ENCODE results near the gene CDH13.

The CDH13 gene

GRCh38 chr16:83817022-83817421 lies 1190.3 kb downstream of the CDH13 start:
- DNase-seq (ENCODE audit: extremely low read depth, insufficient read length): no peak
- Histone ChIP-seq H3K36me3 (ENCODE audit: control insufficient read depth, insufficient read depth, low read length) (peaks cover 2% of the 10 kb centered on the region), H3K4me3 (replicated peaks; ENCODE audit: low read depth, low read length) (no peak overlapping the region), H3K27me3 (replicated peaks; ENCODE audit: control insufficient read depth, insufficient read depth, low read length) (no peaks in the 10 kb centered on the region)
- TF ChIP-seq CTCF (IDR thresholded peaks at IDR 0.05; ENCODE audit: insufficient read depth, low read length, poor library complexity, severe bottlenecking): no peak

GRCh38 chr16:83818276-83818675 lies 1191.5 kb downstream of the CDH13 start:
- no peak for DNase-seq (ENCODE audit: extremely low read depth, insufficient read length)
- no peaks in the 10 kb centered on the region for H3K27me3 ChIP-seq (replicated peaks; ENCODE audit: control insufficient read depth, insufficient read depth, low read length)
- no peaks in the 10 kb centered on the region for H3K36me3 ChIP-seq (ENCODE audit: control insufficient read depth, insufficient read depth, low read length)
- no peak overlapping the region for H3K4me3 ChIP-seq (replicated peaks; ENCODE audit: low read depth, low read length)
- TF ChIP-seq CTCF (IDR thresholded peaks at IDR 0.05; ENCODE audit: insufficient read depth, low read length, poor library complexity, severe bottlenecking): no peak

GRCh38 chr16:83819361-83819760 lies 1192.6 kb downstream of the CDH13 start:
- Histone ChIP-seq H3K36me3 (ENCODE audit: control insufficient read depth, insufficient read depth, low read length) (no peaks in the 10 kb centered on the region), H3K4me3 (replicated peaks; ENCODE audit: low read depth, low read length) (no peak overlapping the region), H3K27me3 (replicated peaks; ENCODE audit: control insufficient read depth, insufficient read depth, low read length) (no peaks in the 10 kb centered on the region)
- TF ChIP-seq CTCF (IDR thresholded peaks at IDR 0.05; ENCODE audit: insufficient read depth, low read length, poor library complexity, severe bottlenecking): no peak
- no peak for DNase-seq (ENCODE audit: extremely low read depth, insufficient read length)

- peak; percentile 96 for TF ChIP-seq CTCF (IDR thresholded peaks at IDR 0.05; ENCODE audit: insufficient read depth, low read length, poor library complexity, severe bottlenecking)
- H3K36me3 ChIP-seq (ENCODE audit: control insufficient read depth, insufficient read depth, low read length): no peaks in the 10 kb centered on the region
- H3K27me3 ChIP-seq (replicated peaks; ENCODE audit: control insufficient read depth, insufficient read depth, low read length): no peaks in the 10 kb centered on the region
- no peak overlapping the region for H3K4me3 ChIP-seq (replicated peaks; ENCODE audit: low read depth, low read length)
- peak; percentile 36 for DNase-seq (ENCODE audit: extremely low read depth, insufficient read length)
Observed at GRCh38 chr16:83826146-83826913, 1199.6 kb downstream of the CDH13 start.

GRCh38 chr16:83830091-83830768 lies 1203.5 kb downstream of the CDH13 start:
- H3K36me3 ChIP-seq (ENCODE audit: control insufficient read depth, insufficient read depth, low read length): no peaks in the 10 kb centered on the region
- no peak overlapping the region for H3K4me3 ChIP-seq (replicated peaks; ENCODE audit: low read depth, low read length)
- TF ChIP-seq CTCF (IDR thresholded peaks at IDR 0.05; ENCODE audit: insufficient read depth, low read length, poor library complexity, severe bottlenecking): no peak
- DNase-seq (ENCODE audit: extremely low read depth, insufficient read length): no peak
- H3K27me3 ChIP-seq (replicated peaks; ENCODE audit: control insufficient read depth, insufficient read depth, low read length): no peaks in the 10 kb centered on the region
